ENCODE measurements around the gene LEUTX. TPM values are rescaled to one million over a fixed set of nuclear protein-coding genes. Genes with fewer than 3 reads are reported as not detected.
"Not testable (repeated sequence)": the region's sequence is repeated elsewhere in the genome, so short reads cannot be mapped to it uniquely, and the experiment has no call there.

Gene LEUTX
- not detected for total RNA-seq
- long read RNA-seq, result 0 reads

GRCh38 chr19:39778763-39779162 is at the start of gene LEUTX:
TSS of gene LEUTX (plus strand) at chr19:39778854. CDS start at chr19:39778921, 67 bp downstream.
- DNase-seq, result no peak
- intact Hi-C loops (cut with DNase I), result no loop called here
- ATAC-seq, result no peak

- intact Hi-C loops (cut with DNase I), result no loop called here
- ATAC-seq (no peak), DNase-seq (no peak)
Measured at GRCh38 chr19:39729594-39729993, 49.1 kb upstream of the LEUTX start.

- ATAC-seq, result no peak
- no peak for DNase-seq
- intact Hi-C loops (cut with DNase I), result no loop called here
Measured at GRCh38 chr19:39731685-39732084, 47.0 kb upstream of the LEUTX start.

- ATAC-seq, result no peak
- intact Hi-C loops (cut with DNase I), result no loop called here
- DNase-seq, result no peak
Measured at GRCh38 chr19:39733841-39734240, 44.8 kb upstream of the LEUTX start.

- intact Hi-C loops (cut with DNase I), result no loop called here
- ATAC-seq (no peak), DNase-seq (no peak)
Measured at GRCh38 chr19:39735688-39736087, 43.0 kb upstream of the LEUTX start.

GRCh38 chr19:39736088-39736487 is 42.6 kb upstream of the LEUTX start:
- intact Hi-C loops (cut with DNase I), result no loop called here
- no peak for DNase-seq
- ATAC-seq, result no peak

- ATAC-seq (no peak), DNase-seq (no peak)
- intact Hi-C loops (cut with DNase I), result no loop called here
Measured at GRCh38 chr19:39737351-39737750, 41.3 kb upstream of the LEUTX start.

GRCh38 chr19:39737891-39738290 is 40.8 kb upstream of the LEUTX start, which contains the start of gene CLC:
TSS of gene CLC (minus strand) at chr19:39738029. CDS start at chr19:39737952, 77 bp downstream.
- no peak for DNase-seq
- no peak for ATAC-seq
- intact Hi-C loops (cut with DNase I), result no loop called here

- intact Hi-C loops (cut with DNase I), result no loop called here
- DNase-seq (no peak), ATAC-seq (no peak)
Measured at GRCh38 chr19:39738814-39739213, 39.8 kb upstream of the LEUTX start.

GRCh38 chr19:39740395-39740794 is 38.3 kb upstream of the LEUTX start:
- no peak for ATAC-seq
- DNase-seq, result no peak
- intact Hi-C loops (cut with DNase I), result no loop called here

- intact Hi-C loops (cut with DNase I), result no loop called here
- DNase-seq (no peak), ATAC-seq (no peak)
Measured at GRCh38 chr19:39745643-39746042, 33.0 kb upstream of the LEUTX start.

GRCh38 chr19:39746836-39747529 is 31.7 kb upstream of the LEUTX start:
- intact Hi-C loops (cut with DNase I), result no loop called here
- DNase-seq, result no peak
- ATAC-seq, result no peak

GRCh38 chr19:39749981-39750380 is 28.7 kb upstream of the LEUTX start:
- ATAC-seq (no peak), DNase-seq (no peak)
- intact Hi-C loops (cut with DNase I), result no loop called here

GRCh38 chr19:39752390-39752789 is 26.3 kb upstream of the LEUTX start:
- DNase-seq (no peak), ATAC-seq (no peak)
- intact Hi-C loops (cut with DNase I), result no loop called here

- ATAC-seq (no peak), DNase-seq (no peak)
- intact Hi-C loops (cut with DNase I), result no loop called here
Measured at GRCh38 chr19:39752795-39753194, 25.9 kb upstream of the LEUTX start.

- DNase-seq, result no peak
- no peak for ATAC-seq
- intact Hi-C loops (cut with DNase I), result no loop called here
Measured at GRCh38 chr19:39754544-39754943, 24.1 kb upstream of the LEUTX start.

- no peak for DNase-seq
- intact Hi-C loops (cut with DNase I), result no loop called here
Measured at GRCh38 chr19:39754971-39755370, 23.7 kb upstream of the LEUTX start.

GRCh38 chr19:39759457-39760184 is 19.0 kb upstream of the LEUTX start:
- ATAC-seq (no peak), DNase-seq (no peak)
- intact Hi-C loops (cut with DNase I), result no loop called here

More at GRCh38 chr19:39754971-39755370, 23.7 kb upstream of the LEUTX start:
- no peak for ATAC-seq

GRCh38 chr19:39761851-39762250 is 16.8 kb upstream of the LEUTX start:
- intact Hi-C loops (cut with DNase I); ATAC-seq; DNase-seq: not testable (repeated sequence)
